Prostate gland (tissue), 2 donors: ENCODE measurements around the gene ZMYND10.

Experiments
- CTCF ChIP-seq, 4 experiments: fragments of 200-600 bp in 2 of 4; fragments of 450-650 bp in 2 of 4; sonication (generic) in 2 of 4; IDR thresholded peaks; 1 replicate in 3 of 4; 2 replicates in 1 of 4; pipeline ENCODE4 v1.5.1; 2016 to 2019; ENCODE audit warnings: antibody characterized with exemption in 4 of 4, mild to moderate bottlenecking in 2 of 4, moderate library complexity in 2 of 4
- POLR2AphosphoS5 ChIP-seq: sonication (generic); formaldehyde crosslinking; IDR thresholded peaks from one replicate; pipeline ENCODE4 v1.6.1; 2017; ENCODE audit warnings: antibody characterized with exemption

GRCh38 chr3:50303013-50303815 is 42.3 kb downstream of the ZMYND10 start, which contains the start of gene HYAL1:
- TF ChIP-seq POLR2AphosphoS5 (no peak), CTCF (IDR thresholded peaks at IDR 0.05) (no peak)
